HEK293 (cell line): Measurements from ENCODE around the gene AMELY.

ENCODE experiments used
- CTCF ChIP-seq: fragments of 450-650 bp; formaldehyde crosslinking; IDR thresholded peaks from 2 replicates; pipeline ENCODE4 v1.5.1; 2016; ENCODE audit warnings: missing biosample characterization, missing genetic modification characterization
- PRDM4 ChIP-seq: fragments of 450-650 bp; formaldehyde crosslinking; IDR thresholded peaks from 2 replicates; pipeline ENCODE4 v1.5.1; 2017; ENCODE audit warnings: missing biosample characterization, missing genetic modification characterization
- YY1 ChIP-seq: fragments of 450-650 bp; formaldehyde crosslinking; IDR thresholded peaks from 2 replicates; pipeline ENCODE4 v1.5.1; 2018; ENCODE audit warnings: missing biosample characterization, missing genetic modification characterization
- ZBTB21 ChIP-seq: fragments of 450-650 bp; formaldehyde crosslinking; IDR thresholded peaks from 2 replicates; pipeline ENCODE4 v1.5.1; 2017; ENCODE audit warnings: missing biosample characterization, missing genetic modification characterization
- ZNF26 ChIP-seq: fragments of 450-650 bp; formaldehyde crosslinking; IDR thresholded peaks from 2 replicates; pipeline ENCODE4 v1.5.1; 2016; ENCODE audit warnings: missing biosample characterization, missing genetic modification characterization
- ZNF274 ChIP-seq, 2 experiments: fragments of 200-500 bp in 1 of 2; fragments of 450-650 bp in 1 of 2; sonication (Bioruptor generic) in 1 of 2; formaldehyde crosslinking in 1 of 2; IDR thresholded peaks; 2 replicates each; pipeline versions ENCODE4 v1.5.1 to v1.6.1; 2014 to 2016; ENCODE audit warnings: borderline replicate concordance in 1 of 2, inconsistent platforms in 1 of 2, low read length in 1 of 2, missing biosample characterization in 1 of 2, missing genetic modification characterization in 1 of 2
- ZNF510 ChIP-seq: fragments of 450-650 bp; formaldehyde crosslinking; IDR thresholded peaks from 2 replicates; pipeline ENCODE4 v1.5.1; 2018; ENCODE audit warnings: mild to moderate bottlenecking, missing genetic modification characterization, missing biosample characterization; ENCODE audit not compliant: insufficient replicate concordance
- ZNF670 ChIP-seq: fragments of 450-650 bp; formaldehyde crosslinking; IDR thresholded peaks from 2 replicates; pipeline ENCODE4 v1.5.1; 2016; ENCODE audit warnings: missing biosample characterization, missing genetic modification characterization, low read depth

- TF ChIP-seq ZNF274 (IDR thresholded peaks at IDR 0.05; ENCODE audit: low read length) (no peak), ZNF274 (tag by site-specific recombination; IDR thresholded peaks at IDR 0.05; ENCODE audit: borderline replicate concordance) (no peak), PRDM4 (no peak), ZNF510 (tag by site-specific recombination) (no peak), ZNF26 (no peak), ZNF670 (tag by site-specific recombination) (no peak), CTCF (tag by site-specific recombination) (no peak), YY1 (tag by site-specific recombination) (no peak), ZBTB21 (no peak)
Observed at GRCh38 chrY:6935497-6935896, 23.9 kb upstream of the AMELY start.
